Immature natural killer cell (primary cell): ENCODE measurements around the gene IQSEC3. TPM values are rescaled to one million over a fixed set of nuclear protein-coding genes. Genes with fewer than 3 reads are reported as not detected.

ENCODE experiments used
- DNase-seq, 3 donors: peaks; one replicate each; pipeline ENCODE4 v3.0.0; 2022; ENCODE audit warnings: mixed read lengths in 1 of 3
- H3K27ac Mint-ChIP-seq, 6 donors: one replicate each; pipeline ENCODE4 v1.8.0; 2020; ENCODE audit warnings: mixed read lengths in 6 of 6, mild to moderate bottlenecking in 5 of 6, inconsistent platforms in 4 of 6, moderate library complexity in 3 of 6
- H3K27me3 Mint-ChIP-seq, 3 donors: one replicate each; pipeline ENCODE4 v1.8.0; 2020 to 2021; ENCODE audit warnings: low read depth in 3 of 3, mild to moderate bottlenecking in 3 of 3, mixed read lengths in 3 of 3, moderate library complexity in 3 of 3, inconsistent platforms in 1 of 3
- H3K36me3 Mint-ChIP-seq, 3 donors: one replicate each; pipeline ENCODE4 v1.8.0; 2020; ENCODE audit warnings: mixed read lengths in 3 of 3, inconsistent platforms in 2 of 3, mild to moderate bottlenecking in 2 of 3
- H3K4me1 Mint-ChIP-seq, 2 donors: one replicate each; pipeline ENCODE4 v1.8.0; 2020; ENCODE audit warnings: inconsistent platforms in 2 of 2, mild to moderate bottlenecking in 2 of 2, mixed read lengths in 2 of 2, moderate library complexity in 1 of 2
- H3K4me3 Mint-ChIP-seq, 5 donors: one replicate each; pipeline ENCODE4 v1.8.0; 2020; ENCODE audit warnings: mild to moderate bottlenecking in 5 of 5, mixed read lengths in 5 of 5, inconsistent platforms in 3 of 5, moderate library complexity in 3 of 5
- H3K9me3 Mint-ChIP-seq, 6 donors: one replicate each; pipeline ENCODE4 v1.8.0; 2020; ENCODE audit warnings: mild to moderate bottlenecking in 6 of 6, mixed read lengths in 6 of 6, inconsistent platforms in 4 of 6, moderate library complexity in 3 of 6
- polyA plus RNA-seq, 3 donors: library from polyadenylated mRNA; unstranded; fragments of 300-500 nt; fragmentation: Illumina TruSeq; gene quantifications; one replicate each; pipeline ENCODE4 v1.2.3, GENCODE V29; 2021

Gene IQSEC3
- polyA plus RNA-seq, 3 donors from 2014 or later, result 0.07 TPM; not detected in 2

- Mint-ChIP-seq H3K36me3 (peaks cover 0 to 3% (median 0%) of the 10 kb centered on the region in 3 donors), H3K9me3 (no peaks in the 10 kb centered on the region), H3K4me3 (no peak overlapping the region), H3K4me1 (no peaks in the 10 kb centered on the region), H3K27ac (no peak overlapping the region), H3K27me3 (peaks cover 3 to 7% (median 3%) of the 10 kb centered on the region in 3 donors)
- DNase-seq, result no peak
These were observed 49.7 kb downstream of the IQSEC3 start for GRCh38 chr12:115960-116915.

GRCh38 chr12:117311-117710, 50.7 kb downstream of the IQSEC3 start:
- no peak for DNase-seq
- Mint-ChIP-seq H3K27me3 (peaks cover 2 to 3% (median 3%) of the 10 kb centered on the region in 3 donors), H3K4me3 (no peak overlapping the region), H3K4me1 (no peaks in the 10 kb centered on the region), H3K9me3 (no peaks in the 10 kb centered on the region), H3K27ac (no peak overlapping the region), H3K36me3 (no peaks in the 10 kb centered on the region)

GRCh38 chr12:117816-118345, 51.3 kb downstream of the IQSEC3 start:
- no peaks in the 10 kb centered on the region for H3K36me3 Mint-ChIP-seq
- H3K27me3 Mint-ChIP-seq, result peaks cover 2 to 5% (median 5%) of the 10 kb centered on the region in 3 donors
- H3K9me3 Mint-ChIP-seq, result no peaks in the 10 kb centered on the region
- no peak overlapping the region for H3K27ac Mint-ChIP-seq
- no peak overlapping the region for H3K4me3 Mint-ChIP-seq
- no peaks in the 10 kb centered on the region for H3K4me1 Mint-ChIP-seq
- DNase-seq, result no peak

GRCh38 chr12:118591-118990, 52.0 kb downstream of the IQSEC3 start:
- Mint-ChIP-seq H3K4me3 (no peak overlapping the region), H3K27ac (no peak overlapping the region), H3K36me3 (no peaks in the 10 kb centered on the region), H3K4me1 (no peaks in the 10 kb centered on the region), H3K27me3 (peaks cover 2 to 5% (median 2%) of the 10 kb centered on the region in 3 donors), H3K9me3 (no peaks in the 10 kb centered on the region)
- no peak for DNase-seq

GRCh38 chr12:120951-121350, 54.4 kb downstream of the IQSEC3 start:
- H3K27ac Mint-ChIP-seq, result no peak overlapping the region
- peaks cover 2 to 5% (median 2%) of the 10 kb centered on the region in 3 donors for H3K27me3 Mint-ChIP-seq
- H3K36me3 Mint-ChIP-seq, result no peaks in the 10 kb centered on the region
- DNase-seq, result no peak
- H3K4me1 Mint-ChIP-seq, result no peaks in the 10 kb centered on the region
- no peak overlapping the region for H3K4me3 Mint-ChIP-seq
- H3K9me3 Mint-ChIP-seq, result no peaks in the 10 kb centered on the region

GRCh38 chr12:121647-122046, 55.1 kb downstream of the IQSEC3 start:
- Mint-ChIP-seq H3K36me3 (no peaks in the 10 kb centered on the region), H3K4me1 (no peaks in the 10 kb centered on the region), H3K9me3 (no peaks in the 10 kb centered on the region), H3K4me3 (no peak overlapping the region), H3K27me3 (peaks cover 2 to 3% (median 2%) of the 10 kb centered on the region in 3 donors), H3K27ac (no peak overlapping the region)
- no peak for DNase-seq

GRCh38 chr12:125075-125474, 58.5 kb downstream of the IQSEC3 start:
- Mint-ChIP-seq H3K36me3 (no peaks in the 10 kb centered on the region), H3K9me3 (no peaks in the 10 kb centered on the region), H3K4me3 (no peak overlapping the region), H3K27ac (no peak overlapping the region), H3K27me3 (peaks cover 2 to 7% (median 5%) of the 10 kb centered on the region in 3 donors), H3K4me1 (no peaks in the 10 kb centered on the region)
- DNase-seq, result no peak

GRCh38 chr12:125566-125965, 59.0 kb downstream of the IQSEC3 start:
- peaks cover 2 to 7% (median 5%) of the 10 kb centered on the region in 3 donors for H3K27me3 Mint-ChIP-seq

GRCh38 chr12:128079-128478, 61.5 kb downstream of the IQSEC3 start:
- no peaks in the 10 kb centered on the region for H3K9me3 Mint-ChIP-seq
- H3K4me1 Mint-ChIP-seq, result no peaks in the 10 kb centered on the region
- peak overlapping the region in 1 of 6 donors; percentile 45 for H3K27ac Mint-ChIP-seq
- H3K36me3 Mint-ChIP-seq, result no peaks in the 10 kb centered on the region
- no peak overlapping the region for H3K4me3 Mint-ChIP-seq
- no peak for DNase-seq
- peaks cover 0 to 5% (median 5%) of the 10 kb centered on the region in 3 donors for H3K27me3 Mint-ChIP-seq

More at GRCh38 chr12:125566-125965, 59.0 kb downstream of the IQSEC3 start:
- H3K4me3 Mint-ChIP-seq, result no peak overlapping the region
- no peaks in the 10 kb centered on the region for H3K4me1 Mint-ChIP-seq
- H3K36me3 Mint-ChIP-seq, result no peaks in the 10 kb centered on the region
- DNase-seq, result no peak
- H3K9me3 Mint-ChIP-seq, result no peaks in the 10 kb centered on the region
- no peak overlapping the region for H3K27ac Mint-ChIP-seq

- no peaks in the 10 kb centered on the region for H3K36me3 Mint-ChIP-seq
- H3K4me1 Mint-ChIP-seq, result no peaks in the 10 kb centered on the region
- H3K4me3 Mint-ChIP-seq, result no peak overlapping the region
- no peaks in the 10 kb centered on the region for H3K9me3 Mint-ChIP-seq
- peaks cover 0 to 5% (median 5%) of the 10 kb centered on the region in 3 donors for H3K27me3 Mint-ChIP-seq
- H3K27ac Mint-ChIP-seq, result no peak overlapping the region
- DNase-seq, result no peak
These were observed 62.4 kb downstream of the IQSEC3 start for GRCh38 chr12:129001-129400.

- Mint-ChIP-seq H3K4me1 (no peaks in the 10 kb centered on the region), H3K9me3 (no peaks in the 10 kb centered on the region), H3K36me3 (no peaks in the 10 kb centered on the region), H3K27me3 (peaks cover 0 to 5% (median 5%) of the 10 kb centered on the region in 3 donors), H3K4me3 (no peak overlapping the region), H3K27ac (no peak overlapping the region)
- DNase-seq, result no peak
These were observed 64.0 kb downstream of the IQSEC3 start for GRCh38 chr12:130519-130918.

- Mint-ChIP-seq H3K9me3 (no peaks in the 10 kb centered on the region), H3K36me3 (no peaks in the 10 kb centered on the region), H3K27ac (no peak overlapping the region), H3K4me1 (no peaks in the 10 kb centered on the region), H3K4me3 (no peak overlapping the region), H3K27me3 (peaks cover 0 to 5% (median 5%) of the 10 kb centered on the region in 3 donors)
- DNase-seq, result no peak
These were observed 64.4 kb downstream of the IQSEC3 start for GRCh38 chr12:131008-131407.

GRCh38 chr12:131732-132495, 65.3 kb downstream of the IQSEC3 start:
- H3K4me3 Mint-ChIP-seq, result no peak overlapping the region
- H3K4me1 Mint-ChIP-seq, result no peaks in the 10 kb centered on the region
- no peaks in the 10 kb centered on the region for H3K9me3 Mint-ChIP-seq
- H3K36me3 Mint-ChIP-seq, result no peaks in the 10 kb centered on the region
- H3K27me3 Mint-ChIP-seq, result peaks cover 0 to 6% (median 4%) of the 10 kb centered on the region in 3 donors
- no peak overlapping the region for H3K27ac Mint-ChIP-seq
- DNase-seq, result no peak
